Ovary (tissue), 3 donors: Measurements from ENCODE around the gene TENM4.

Experiments used
- EP300 ChIP-seq: sonication (generic); formaldehyde crosslinking; IDR thresholded peaks from one replicate; pipeline ENCODE4 v1.6.1; 2017; ENCODE audit warnings: antibody characterized with exemption
- POLR2A ChIP-seq: fragments of 450-650 bp; IDR thresholded peaks from one replicate; pipeline ENCODE4 v1.6.1; 2017; ENCODE audit warnings: antibody characterized with exemption, mild to moderate bottlenecking, moderate library complexity
- TF ChIP-seq, protein P1 (sequence below), 3 donors: fragments of 450-650 bp in 2 of 3; fragments of 200-600 bp in 1 of 3; IDR thresholded peaks; one replicate each; pipeline versions ENCODE4 v1.5.1 to v1.8.0; 2016 to 2022; ENCODE audit warnings: antibody characterized with exemption in 3 of 3, mild to moderate bottlenecking in 1 of 3
- donor health status: DM: no; HTN: no; CAD: no.

DNA sequence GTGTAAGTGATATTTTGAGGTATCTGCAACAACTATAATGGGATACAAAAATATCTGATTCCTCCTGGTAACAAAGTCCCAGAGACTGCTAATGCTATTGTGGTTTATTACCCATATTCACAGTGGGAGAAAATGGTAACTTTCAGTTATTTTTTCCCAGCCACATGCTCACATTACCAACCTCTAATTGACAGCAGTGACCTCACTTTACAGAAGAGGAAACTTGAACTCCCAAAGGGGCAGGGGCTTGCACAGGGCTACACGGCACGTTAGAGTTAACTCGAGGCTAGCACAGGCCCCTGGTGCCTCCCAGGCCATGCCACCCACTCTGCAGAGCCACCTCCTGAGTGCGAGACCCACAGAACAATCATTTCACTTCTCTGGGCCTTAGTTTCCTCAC, 132.4 kb downstream of the TENM4 start:
- TF ChIP-seq, protein P1, sequence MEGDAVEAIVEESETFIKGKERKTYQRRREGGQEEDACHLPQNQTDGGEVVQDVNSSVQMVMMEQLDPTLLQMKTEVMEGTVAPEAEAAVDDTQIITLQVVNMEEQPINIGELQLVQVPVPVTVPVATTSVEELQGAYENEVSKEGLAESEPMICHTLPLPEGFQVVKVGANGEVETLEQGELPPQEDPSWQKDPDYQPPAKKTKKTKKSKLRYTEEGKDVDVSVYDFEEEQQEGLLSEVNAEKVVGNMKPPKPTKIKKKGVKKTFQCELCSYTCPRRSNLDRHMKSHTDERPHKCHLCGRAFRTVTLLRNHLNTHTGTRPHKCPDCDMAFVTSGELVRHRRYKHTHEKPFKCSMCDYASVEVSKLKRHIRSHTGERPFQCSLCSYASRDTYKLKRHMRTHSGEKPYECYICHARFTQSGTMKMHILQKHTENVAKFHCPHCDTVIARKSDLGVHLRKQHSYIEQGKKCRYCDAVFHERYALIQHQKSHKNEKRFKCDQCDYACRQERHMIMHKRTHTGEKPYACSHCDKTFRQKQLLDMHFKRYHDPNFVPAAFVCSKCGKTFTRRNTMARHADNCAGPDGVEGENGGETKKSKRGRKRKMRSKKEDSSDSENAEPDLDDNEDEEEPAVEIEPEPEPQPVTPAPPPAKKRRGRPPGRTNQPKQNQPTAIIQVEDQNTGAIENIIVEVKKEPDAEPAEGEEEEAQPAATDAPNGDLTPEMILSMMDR (IDR thresholded peaks at IDR 0.05), result no peak
- TF ChIP-seq POLR2A (no peak), EP300 (no peak)
